Measurements from ENCODE around the gene SLC5A4. TPM values are rescaled to one million over a fixed set of nuclear protein-coding genes. Genes with fewer than 3 reads are reported as not detected.

SLC5A4 gene
- total RNA-seq, 1 donor from 2014 or later: 2.7 TPM

GRCh38 chr22:32236970-32237369 lies 18.2 kb downstream of the SLC5A4 start:
- no peak for DNase-seq (ENCODE audit: extremely low read depth, low read depth, low spot score)

GRCh38 chr22:32233091-32233490 lies 22.1 kb downstream of the SLC5A4 start:
- DNase-seq (ENCODE audit: extremely low read depth, low read depth, low spot score): no peak

- no peak for DNase-seq (ENCODE audit: extremely low read depth, low read depth, low spot score)
These were observed 22.8 kb downstream of the SLC5A4 start for GRCh38 chr22:32232191-32232830.

DNA sequence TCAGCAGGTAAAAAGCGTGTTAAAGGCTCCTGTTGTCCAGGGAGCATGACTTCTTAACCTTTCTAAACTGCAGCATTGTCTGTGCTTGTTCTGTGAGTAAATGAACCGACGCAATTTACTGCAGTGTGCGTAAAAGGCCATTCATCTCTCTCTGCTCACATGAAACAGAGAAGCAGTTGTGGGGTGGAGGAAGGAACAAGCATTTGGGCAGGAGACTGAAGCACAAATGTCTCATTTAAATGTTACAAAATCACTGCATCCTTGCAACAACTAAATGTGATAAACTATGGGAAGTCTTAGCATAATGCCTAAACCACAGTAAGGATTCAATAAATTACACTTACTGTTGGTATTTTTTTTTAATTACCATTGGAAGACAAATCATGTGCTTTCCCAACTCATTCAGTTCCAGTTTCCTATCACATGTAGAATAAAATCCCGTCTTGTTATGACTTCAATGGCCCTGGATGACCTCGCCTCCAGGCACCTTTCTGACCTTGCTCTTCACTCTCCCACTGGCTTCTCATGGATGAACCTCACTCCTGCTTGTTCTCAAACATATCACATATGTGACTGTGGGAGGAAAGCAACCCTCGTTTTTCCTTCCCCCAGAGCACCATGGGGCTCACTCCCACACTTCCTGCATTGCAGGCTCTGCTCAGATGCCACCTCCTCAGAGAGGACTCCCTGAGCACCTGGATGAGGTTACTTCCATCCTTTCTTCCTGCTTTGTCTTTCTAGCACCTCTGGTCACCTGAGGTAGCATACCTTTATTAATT lies 28.6 kb downstream of the SLC5A4 start:
- DNase-seq (ENCODE audit: extremely low read depth, low read depth, low spot score): no peak

- DNase-seq (ENCODE audit: extremely low read depth, low read depth, low spot score): no peak
These were observed 32.2 kb downstream of the SLC5A4 start for GRCh38 chr22:32222991-32223390.

- DNase-seq (ENCODE audit: extremely low read depth, low read depth, low spot score): no peak
These were observed 36.1 kb downstream of the SLC5A4 start for GRCh38 chr22:32219026-32219425.

DNA sequence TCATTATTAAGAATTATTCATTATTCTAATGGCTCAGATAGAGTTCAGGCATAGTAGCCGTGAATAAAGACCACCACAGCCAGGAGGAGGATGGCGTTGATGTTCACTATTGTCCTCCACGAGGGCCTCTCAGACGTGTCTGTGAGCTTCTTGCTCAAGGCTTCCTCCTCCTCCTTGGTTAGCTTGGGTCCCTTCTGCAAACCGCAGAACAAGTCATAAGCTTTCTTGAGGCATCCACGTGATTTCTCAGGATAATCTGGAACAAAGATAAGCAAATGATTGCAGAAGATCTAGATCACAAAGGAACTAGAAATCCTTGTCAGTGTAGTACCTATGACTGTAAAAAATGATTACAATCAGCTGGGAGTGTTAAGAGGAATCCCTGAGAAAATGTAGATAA lies 36.7 kb downstream of the SLC5A4 start:
- DNase-seq (ENCODE audit: extremely low read depth, low read depth, low spot score): no peak

DNA sequence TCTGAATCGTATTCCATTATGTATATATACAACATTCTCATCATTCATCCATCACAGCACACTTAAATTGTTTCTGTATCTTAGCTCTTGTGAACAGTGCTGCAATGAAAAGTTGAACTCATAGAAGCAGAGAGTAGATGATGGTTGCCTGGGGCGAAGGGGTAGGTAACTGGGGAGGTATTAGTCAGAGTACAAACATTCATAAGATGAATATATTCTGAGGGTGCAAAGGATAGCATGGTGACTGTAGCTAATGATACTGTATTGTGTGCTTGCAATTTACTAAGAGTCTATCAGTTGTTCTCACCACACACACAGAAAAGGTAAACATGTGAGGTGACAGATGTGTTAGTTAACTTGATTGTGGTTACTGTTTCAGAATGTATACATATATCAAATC lies 37.7 kb downstream of the SLC5A4 start:
- no peak for DNase-seq (ENCODE audit: extremely low read depth, low read depth, low spot score)

DNA sequence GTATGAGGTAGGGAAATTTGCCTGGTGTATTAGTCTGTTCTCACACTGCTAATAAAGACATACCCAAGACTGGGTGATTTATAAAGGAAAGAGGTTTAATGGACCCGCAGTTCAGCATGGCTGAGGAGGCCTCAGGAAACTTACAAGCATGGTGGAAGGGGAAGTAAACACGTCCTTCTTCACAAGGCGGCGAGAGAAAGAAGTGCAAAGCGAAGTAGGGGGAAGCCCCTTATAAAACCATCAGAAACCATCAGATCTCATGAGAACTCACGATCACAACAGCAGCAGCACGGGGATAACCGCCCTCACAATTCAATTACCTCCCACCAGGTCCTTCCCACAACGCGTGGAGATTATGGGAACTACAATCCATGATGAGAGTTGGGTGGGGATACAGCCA lies 38.2 kb downstream of the SLC5A4 start:
- no peak for DNase-seq (ENCODE audit: extremely low read depth, low read depth, low spot score)

DNA sequence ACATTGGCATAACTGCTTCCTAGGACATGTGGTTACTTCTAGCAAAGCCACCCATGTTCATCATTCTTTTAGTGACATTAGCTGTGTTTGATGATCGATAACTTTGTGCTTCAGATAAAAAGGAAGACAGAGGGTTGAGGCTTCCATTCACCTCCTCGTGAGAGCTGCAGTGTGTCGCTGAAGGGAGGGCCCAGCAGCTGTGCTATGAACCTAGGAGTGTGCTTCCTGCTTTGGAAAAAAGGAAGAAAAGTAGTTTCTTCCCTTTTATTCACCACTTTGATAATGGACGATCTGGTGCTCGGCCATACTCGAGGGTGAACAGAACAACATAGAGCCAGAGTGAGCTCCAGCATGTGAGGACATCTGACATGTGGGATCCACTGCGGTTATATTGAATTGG lies 44.1 kb downstream of the SLC5A4 start:
- DNase-seq (ENCODE audit: extremely low read depth, low read depth, low spot score): no peak

DNA sequence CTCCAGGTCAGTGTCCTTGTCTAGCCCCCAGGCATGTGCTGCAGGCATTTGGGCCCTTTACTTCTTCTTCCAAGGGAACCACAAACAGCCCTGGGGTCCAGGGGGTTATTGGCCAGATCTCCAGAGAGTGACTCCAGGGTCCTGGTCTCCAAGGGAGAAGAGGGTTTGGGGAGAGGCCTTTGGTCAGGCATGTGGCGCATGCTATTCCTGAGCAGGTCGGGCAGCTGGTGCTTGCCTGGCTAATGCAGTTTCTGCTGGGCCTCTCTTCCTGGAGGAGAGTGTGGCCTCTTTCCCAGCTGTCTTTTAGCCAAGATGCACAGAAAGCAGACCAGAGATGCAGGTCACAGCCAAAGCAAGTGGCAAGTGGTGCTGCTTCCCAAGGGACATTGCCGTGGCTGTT lies 46.5 kb downstream of the SLC5A4 start:
- no peak for DNase-seq (ENCODE audit: extremely low read depth, low read depth, low spot score)

DNA sequence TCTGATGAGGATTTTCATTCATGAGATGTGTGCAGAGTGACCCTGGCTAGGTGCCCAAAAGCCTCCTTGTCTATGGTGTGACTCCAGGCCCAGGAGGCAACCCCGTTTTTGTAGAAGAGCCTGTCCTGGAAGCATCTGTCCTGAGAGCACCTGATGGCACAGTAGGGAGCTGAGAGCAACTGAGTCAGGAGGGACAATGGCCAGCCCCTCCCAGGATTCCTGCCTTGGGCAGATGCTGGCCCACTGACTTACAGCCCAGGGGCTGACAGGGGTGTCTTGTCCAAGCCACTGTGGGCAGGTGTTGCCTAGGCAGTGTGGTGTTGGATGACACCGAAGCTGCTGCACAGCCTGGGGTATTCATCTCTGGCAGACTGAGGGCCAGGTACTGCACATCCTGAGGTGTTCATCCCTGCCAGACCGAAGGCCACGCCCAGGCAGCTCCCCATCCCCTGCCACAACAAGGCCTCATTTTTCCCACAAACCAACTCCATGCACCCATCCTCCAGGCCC lies 47.1 kb downstream of the SLC5A4 start:
- DNase-seq (ENCODE audit: extremely low read depth, low read depth, low spot score): no peak

DNA sequence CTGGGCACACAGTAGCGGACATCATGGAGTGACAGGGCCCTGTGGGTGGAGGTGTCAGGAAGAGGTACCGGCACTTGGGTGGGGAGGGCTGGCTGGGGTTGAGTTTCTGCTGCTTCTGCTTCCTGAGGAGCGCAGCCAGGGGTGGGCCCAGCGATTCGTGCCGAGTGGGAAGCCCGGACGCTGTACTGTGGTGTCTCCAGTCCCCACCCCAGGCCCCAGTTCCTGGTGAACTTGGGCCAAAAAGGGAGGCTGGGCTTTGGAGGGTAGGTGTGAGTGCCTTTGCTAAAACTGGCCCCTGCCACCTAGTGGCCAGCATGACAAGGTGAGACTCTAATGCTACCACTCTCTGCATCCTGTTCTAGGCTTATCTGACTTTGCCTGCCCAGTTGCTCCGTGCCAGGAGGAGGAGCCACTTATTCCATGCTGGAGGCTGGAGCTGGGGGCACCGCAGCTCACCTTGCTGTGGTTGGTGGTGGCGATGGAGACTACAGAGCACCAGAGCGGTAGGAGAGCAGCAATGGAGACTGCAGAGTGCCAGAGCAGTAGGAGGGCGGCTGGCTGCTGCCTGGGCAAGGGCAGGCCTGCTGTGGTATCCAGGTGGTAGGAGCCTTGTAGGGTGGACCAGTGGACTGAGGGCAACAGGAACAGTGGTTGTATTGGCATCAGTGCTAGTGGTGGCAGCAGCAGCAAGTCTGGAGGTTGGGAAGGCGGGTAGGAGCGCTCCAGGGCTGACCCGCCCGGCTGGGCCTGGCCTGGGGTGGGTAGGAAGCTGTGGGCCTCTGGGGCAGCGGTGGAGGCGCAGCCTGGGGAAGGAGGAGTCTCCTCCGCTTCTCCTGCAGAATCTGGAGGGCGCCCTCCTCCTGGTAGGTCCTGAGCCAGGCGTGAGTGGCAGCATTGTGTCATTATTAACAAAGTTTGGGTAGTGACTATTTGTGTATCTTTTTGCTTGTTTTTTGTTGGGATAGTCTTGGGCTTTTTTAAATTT lies 48.1 kb downstream of the SLC5A4 start:
- no peak for DNase-seq (ENCODE audit: extremely low read depth, low read depth, low spot score)

GRCh38 chr22:32205974-32206773 lies 49.0 kb downstream of the SLC5A4 start:
- DNase-seq (ENCODE audit: extremely low read depth, low read depth, low spot score): no peak

GRCh38 chr22:32204856-32205722 lies 50.1 kb downstream of the SLC5A4 start, which contains the start of gene RFPL2:
Gene RFPL2 (minus strand): TSS chr22:32205073. CDS start chr22:32202451, 2,622 bp downstream.
- DNase-seq (ENCODE audit: extremely low read depth, low read depth, low spot score): no peak

DNA sequence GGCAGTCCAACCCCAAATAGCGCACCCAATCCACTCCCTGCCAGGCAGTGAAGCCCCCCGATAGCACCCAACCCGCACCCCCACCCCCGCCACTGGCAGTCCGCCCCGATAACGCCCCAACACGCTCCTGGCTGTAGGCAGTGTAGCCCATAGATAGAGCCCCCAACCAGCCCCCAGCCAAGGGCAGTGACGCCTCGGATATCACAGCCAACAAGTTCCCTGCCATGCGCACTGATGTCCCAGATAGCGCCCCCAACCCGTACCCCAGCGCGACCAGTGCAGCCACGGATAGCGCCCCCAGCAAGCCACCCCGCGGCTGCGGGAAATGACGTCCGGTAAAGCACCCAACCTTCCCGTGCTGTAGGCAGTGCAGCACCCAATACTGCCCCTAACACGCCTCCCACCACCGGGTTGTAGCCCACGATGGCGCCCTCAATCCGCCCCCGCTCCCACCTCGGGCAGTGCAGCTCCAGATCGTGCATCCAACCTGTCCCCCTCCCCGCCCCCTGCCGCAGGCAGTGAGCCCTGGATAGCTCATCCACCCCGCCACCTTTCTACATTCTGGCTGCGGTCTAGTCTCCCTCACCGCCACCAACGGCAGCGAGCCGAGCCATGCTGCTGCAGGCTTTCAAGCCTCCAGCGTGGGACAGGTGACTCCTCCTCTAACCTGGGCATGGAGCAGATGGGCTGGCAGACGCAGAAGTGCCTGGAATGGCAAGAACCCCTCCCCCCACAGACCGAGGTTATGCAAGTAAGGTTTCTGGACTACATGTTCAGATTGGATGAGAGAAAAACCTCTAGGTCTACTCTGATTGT lies 50.9 kb downstream of the SLC5A4 start:
- no peak for DNase-seq (ENCODE audit: extremely low read depth, low read depth, low spot score)

DNA sequence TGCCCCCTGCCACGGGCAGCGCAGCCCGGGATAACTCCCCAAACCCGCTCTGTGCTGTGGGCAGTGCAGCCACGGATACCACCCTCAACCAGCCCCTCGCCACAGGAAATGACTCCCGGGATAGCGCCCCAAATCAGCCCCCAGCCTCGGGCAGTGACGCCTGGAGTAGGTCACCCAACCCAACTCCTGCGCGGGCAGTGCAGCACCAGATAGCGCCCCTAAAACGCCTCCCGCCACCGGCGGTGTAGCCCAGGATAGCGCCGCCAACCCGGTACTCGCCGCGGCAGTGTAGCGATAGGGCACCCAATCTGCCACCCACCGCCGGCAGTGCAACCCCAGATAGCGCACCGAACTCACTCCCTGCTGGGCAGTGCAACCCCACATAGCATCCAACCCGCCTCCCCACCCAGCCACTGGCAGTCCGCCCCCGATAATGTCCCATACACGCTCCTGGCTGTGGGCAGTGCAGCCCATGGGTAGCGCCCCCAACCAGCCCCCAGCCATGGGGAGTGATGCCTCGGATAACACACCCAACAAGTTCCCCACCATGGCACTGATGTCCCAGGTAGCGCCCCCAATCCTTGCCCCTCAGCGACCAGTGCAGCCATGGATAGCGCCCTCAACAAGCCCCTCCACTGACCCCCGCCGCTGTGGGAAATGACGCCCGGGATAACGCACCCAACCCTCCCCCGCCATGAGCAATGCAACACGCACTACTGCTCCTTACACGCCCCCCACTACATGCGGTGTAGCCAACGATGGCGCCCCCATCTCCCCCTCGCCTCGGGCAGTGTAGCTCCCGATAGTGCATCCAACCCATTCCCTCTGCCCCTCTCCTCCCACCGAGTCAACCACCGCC lies 51.7 kb downstream of the SLC5A4 start:
- DNase-seq (ENCODE audit: extremely low read depth, low read depth, low spot score): no peak
